ENCODE measurements around the gene RAPGEF4.
"Not testable (repeated sequence)": the region's sequence is repeated elsewhere in the genome, so short reads cannot be mapped to it uniquely, and the experiment has no call there.

RAPGEF4 gene

GRCh38 chr2:173033084-173033483 is 297.4 kb downstream of the RAPGEF4 start:
- no peak overlapping the region for H3K4me2 ChIP-seq
- no peaks in the 10 kb centered on the region for H4K20me1 ChIP-seq
- H3K27me3 ChIP-seq, result no peaks in the 10 kb centered on the region
- no peaks in the 10 kb centered on the region for H3K36me3 ChIP-seq
- H3K4me3 ChIP-seq, result no peak overlapping the region
- H3K27ac ChIP-seq, result no peak overlapping the region
- H3K9me3 ChIP-seq (replicated peaks in 1 of 11), result no peaks in the 10 kb centered on the region
- TF ChIP-seq Cebpa-rat (IDR thresholded peaks at IDR 0.05), result no peak
- H3K4me1 ChIP-seq, result peaks cover 2 to 30% (median 23%) of the 10 kb centered on the region in 10 experiments; a peak in 19 of 20 replicates
- no peak overlapping the region for H3K9ac ChIP-seq

- Histone ChIP-seq H3K4me1 (peaks cover 0 to 20% (median 14%) of the 10 kb centered on the region in 10 experiments; a peak in 14 of 20 replicates), H3K9me3 (replicated peaks in 1 of 11) (no peaks in the 10 kb centered on the region), H3K27me3 (no peaks in the 10 kb centered on the region), H3K36me3 (no peaks in the 10 kb centered on the region), H3K4me2 (peak overlapping the region in 2 of 11 experiments; percentile 7 to 20; a peak in 1 of 22 replicates), H3K27ac (no peak overlapping the region), H3K9ac (no peak overlapping the region), H4K20me1 (no peaks in the 10 kb centered on the region), H3K4me3 (no peak overlapping the region)
- TF ChIP-seq Cebpa-rat (IDR thresholded peaks at IDR 0.05), result no peak
Measured at GRCh38 chr2:173034143-173034542, 298.5 kb downstream of the RAPGEF4 start.

- no peaks in the 10 kb centered on the region for H3K9me3 ChIP-seq (replicated peaks in 1 of 11)
- no peak for TF ChIP-seq Cebpa-rat (IDR thresholded peaks at IDR 0.05)
Measured at GRCh38 chr2:173037245-173038120, 301.8 kb downstream of the RAPGEF4 start.

GRCh38 chr2:173038257-173038656 is 302.6 kb downstream of the RAPGEF4 start:
- not testable (repeated sequence) for H3K4me2 ChIP-seq; H3K9me3 ChIP-seq (replicated peaks in 1 of 11); H4K20me1 ChIP-seq; H3K36me3 ChIP-seq; H3K4me3 ChIP-seq; H3K27ac ChIP-seq; H3K4me1 ChIP-seq; H3K9ac ChIP-seq; H3K27me3 ChIP-seq

More at GRCh38 chr2:173037245-173038120, 301.8 kb downstream of the RAPGEF4 start:
- H3K9ac ChIP-seq, result no peak overlapping the region
- no peaks in the 10 kb centered on the region for H4K20me1 ChIP-seq
- peaks cover 0 to 5% (median 0%) of the 10 kb centered on the region in 10 experiments; a peak in 2 of 20 replicates for H3K4me1 ChIP-seq
- no peak overlapping the region for H3K27ac ChIP-seq
- H3K4me2 ChIP-seq, result no peak overlapping the region
- no peak overlapping the region for H3K4me3 ChIP-seq
- no peaks in the 10 kb centered on the region for H3K27me3 ChIP-seq
- no peaks in the 10 kb centered on the region for H3K36me3 ChIP-seq

GRCh38 chr2:173040729-173041128 is 305.1 kb downstream of the RAPGEF4 start:
- Histone ChIP-seq H3K9ac (no peak overlapping the region), H3K27ac (no peak overlapping the region), H3K9me3 (replicated peaks in 1 of 11) (no peaks in the 10 kb centered on the region), H4K20me1 (no peaks in the 10 kb centered on the region), H3K4me2 (no peak overlapping the region), H3K36me3 (no peaks in the 10 kb centered on the region), H3K4me1 (peaks cover 0 to 12% (median 0%) of the 10 kb centered on the region in 10 experiments; a peak in 5 of 20 replicates), H3K27me3 (no peaks in the 10 kb centered on the region), H3K4me3 (no peak overlapping the region)
- TF ChIP-seq Cebpa-rat (IDR thresholded peaks at IDR 0.05), result no peak

- H3K4me1 ChIP-seq, result peaks cover 0 to 37% (median 11%) of the 10 kb centered on the region in 10 experiments; a peak in 14 of 20 replicates
- H3K9me3 ChIP-seq (replicated peaks in 1 of 11), result no peaks in the 10 kb centered on the region
- TF ChIP-seq Cebpa-rat (IDR thresholded peaks at IDR 0.05), result no peak
- peak overlapping the region in 3 of 11 experiments; percentile 8 to 38 (median 18); a peak in 3 of 22 replicates for H3K4me2 ChIP-seq
- H3K36me3 ChIP-seq, result no peaks in the 10 kb centered on the region
- no peak overlapping the region for H3K9ac ChIP-seq
- no peaks in the 10 kb centered on the region for H3K27me3 ChIP-seq
- H3K27ac ChIP-seq, result peak overlapping the region in 1 of 11 experiments; percentile 22; a peak in 1 of 22 replicates
- H3K4me3 ChIP-seq, result no peak overlapping the region
- H4K20me1 ChIP-seq, result no peaks in the 10 kb centered on the region
Measured at GRCh38 chr2:173043476-173043875, 307.8 kb downstream of the RAPGEF4 start.

GRCh38 chr2:173043897-173044519 is 308.4 kb downstream of the RAPGEF4 start:
- H3K4me1 ChIP-seq, result peaks cover 0 to 42% (median 15%) of the 10 kb centered on the region in 10 experiments; a peak in 14 of 20 replicates
- H3K27ac ChIP-seq, result peak overlapping the region in 1 of 11 experiments; percentile 22; a peak in 1 of 22 replicates
- peak overlapping the region in 2 of 11 experiments; percentile 8 to 38; a peak in 3 of 22 replicates for H3K4me2 ChIP-seq
- no peak overlapping the region for H3K9ac ChIP-seq
- TF ChIP-seq Cebpa-rat (IDR thresholded peaks at IDR 0.05), result no peak
- H3K9me3 ChIP-seq (replicated peaks in 1 of 11), result no peaks in the 10 kb centered on the region
- no peaks in the 10 kb centered on the region for H3K36me3 ChIP-seq
- H4K20me1 ChIP-seq, result no peaks in the 10 kb centered on the region
- no peak overlapping the region for H3K4me3 ChIP-seq
- no peaks in the 10 kb centered on the region for H3K27me3 ChIP-seq

GRCh38 chr2:173044686-173045085 is 309.0 kb downstream of the RAPGEF4 start:
- no peak overlapping the region for H3K4me3 ChIP-seq
- peaks cover 0 to 49% (median 22%) of the 10 kb centered on the region in 10 experiments; a peak in 15 of 20 replicates for H3K4me1 ChIP-seq
- no peak overlapping the region for H3K4me2 ChIP-seq
- H3K9ac ChIP-seq, result no peak overlapping the region
- no peaks in the 10 kb centered on the region for H3K36me3 ChIP-seq
- H4K20me1 ChIP-seq, result no peaks in the 10 kb centered on the region
- no peak for TF ChIP-seq Cebpa-rat (IDR thresholded peaks at IDR 0.05)
- no peaks in the 10 kb centered on the region for H3K27me3 ChIP-seq
- no peaks in the 10 kb centered on the region for H3K9me3 ChIP-seq (replicated peaks in 1 of 11)
- no peak overlapping the region for H3K27ac ChIP-seq

GRCh38 chr2:173045181-173045580 is 309.5 kb downstream of the RAPGEF4 start:
- H3K27me3 ChIP-seq, result no peaks in the 10 kb centered on the region
- peaks cover 0 to 54% (median 27%) of the 10 kb centered on the region in 10 experiments; a peak in 15 of 20 replicates for H3K4me1 ChIP-seq
- H3K27ac ChIP-seq, result no peak overlapping the region
- H4K20me1 ChIP-seq, result no peaks in the 10 kb centered on the region
- no peak overlapping the region for H3K4me2 ChIP-seq
- H3K36me3 ChIP-seq, result no peaks in the 10 kb centered on the region
- TF ChIP-seq Cebpa-rat (IDR thresholded peaks at IDR 0.05), result no peak
- H3K9me3 ChIP-seq (replicated peaks in 1 of 11), result no peaks in the 10 kb centered on the region
- H3K9ac ChIP-seq, result no peak overlapping the region
- H3K4me3 ChIP-seq, result no peak overlapping the region

All from BLaER1 treated with 17β-estradiol and CSF1 and Interleukin-3, amounts not matched to agents 10 nM and 100 nM (cell line).